ENCODE results near the gene TSC22D1. TPM values are rescaled to one million over a fixed set of nuclear protein-coding genes. Genes with fewer than 3 reads are reported as not detected.

Gene TSC22D1
- total RNA-seq, 1 experiment from 2014 or later, result 72.5 TPM

DNA sequence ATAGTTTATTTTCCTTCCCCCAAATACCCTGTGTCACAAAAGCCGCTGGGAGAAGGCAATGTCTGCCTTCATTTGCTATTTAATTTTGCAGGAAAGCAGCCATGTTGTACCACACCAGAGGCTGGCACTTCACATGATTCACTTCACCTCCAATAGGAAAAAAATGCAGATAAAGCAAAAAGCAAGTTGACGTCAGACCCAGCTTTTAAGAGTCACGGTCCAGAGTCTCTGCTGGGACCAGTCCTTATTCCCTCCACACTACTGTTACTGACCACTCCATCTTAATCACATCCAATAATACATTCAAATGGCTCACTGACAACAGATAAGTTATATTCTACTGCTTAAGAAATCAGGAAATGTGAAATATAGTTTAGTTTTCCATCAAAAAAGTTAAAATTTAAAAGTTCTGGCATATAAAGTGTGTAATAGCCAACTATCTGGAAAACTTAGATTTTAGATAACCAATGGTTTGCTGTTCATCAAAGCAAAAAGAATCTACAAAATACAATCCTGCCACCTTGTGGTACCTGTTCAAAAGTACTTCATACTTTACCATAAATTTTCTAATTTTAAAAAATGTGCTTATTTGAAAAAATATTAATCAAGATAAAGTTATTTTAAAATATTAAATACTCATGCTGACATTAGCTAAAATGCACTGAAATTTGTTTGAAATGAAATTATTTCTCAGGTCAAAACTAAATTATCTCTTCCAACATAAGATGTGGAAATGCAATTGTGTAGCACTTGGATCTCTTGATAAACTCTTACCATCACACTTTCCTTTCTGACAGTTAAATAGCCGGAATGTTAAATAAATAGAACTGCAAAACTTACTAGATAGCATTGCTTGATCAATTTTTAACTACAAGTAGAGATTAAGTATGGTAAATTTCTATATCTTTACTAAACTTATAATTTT lies 105.2 kb downstream of the TSC22D1 start:
- ChIA-PET POLR2A (interaction anchor here (0.6 kb wide), 1 partner anchor 36 kb away, joined by 5 read pairs; no protein-coding TSS in a partner anchor), CTCF (interaction anchor here (1.4 kb wide), 1 partner anchor 13 kb away, joined by 4 read pairs; no protein-coding TSS in a partner anchor)
- DNase-seq (ENCODE audit: low spot score) (no peak), ATAC-seq (no peak)
- Mint-ChIP-seq H3K27me3 (ENCODE audit: low read depth) (no peaks in the 10 kb centered on the region), H3K27ac (no peak overlapping the region), H3K9me3 (no peaks in the 10 kb centered on the region), H3K4me1 (peaks cover 26% of the 10 kb centered on the region), H3K4me3 (no peak overlapping the region), H3K36me3 (peaks cover 3% of the 10 kb centered on the region)
- TF ChIP-seq, protein P1, sequence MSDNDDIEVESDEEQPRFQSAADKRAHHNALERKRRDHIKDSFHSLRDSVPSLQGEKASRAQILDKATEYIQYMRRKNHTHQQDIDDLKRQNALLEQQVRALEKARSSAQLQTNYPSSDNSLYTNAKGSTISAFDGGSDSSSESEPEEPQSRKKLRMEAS (CRISPR knock-in tag; IDR thresholded peaks at IDR 0.05), result no peak

DNA sequence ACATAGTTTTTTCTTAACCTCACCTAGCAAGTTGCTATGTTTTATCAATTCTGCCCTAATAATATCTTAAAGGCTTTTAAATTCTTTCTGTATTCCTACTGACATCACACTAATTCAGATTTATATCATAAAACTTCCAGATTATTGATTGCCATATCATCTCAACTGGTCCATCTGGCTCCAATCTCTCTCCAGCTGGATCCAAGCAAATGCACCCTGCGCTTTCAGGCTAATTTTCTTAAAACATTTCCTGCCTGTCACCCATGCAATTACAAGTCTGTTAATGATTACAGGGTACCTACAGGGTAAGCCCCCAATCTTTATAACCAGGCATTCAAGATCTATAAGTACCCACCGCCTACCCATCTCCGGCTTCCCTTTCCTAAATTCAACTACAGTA lies 107.3 kb downstream of the TSC22D1 start:
- ATAC-seq (no peak), DNase-seq (ENCODE audit: low spot score) (no peak)
- peaks cover 3% of the 10 kb centered on the region for H3K36me3 Mint-ChIP-seq
- H3K4me1 Mint-ChIP-seq, result peaks cover 22% of the 10 kb centered on the region
- H3K27me3 Mint-ChIP-seq (ENCODE audit: low read depth), result no peaks in the 10 kb centered on the region
- TF ChIP-seq, protein P2, sequence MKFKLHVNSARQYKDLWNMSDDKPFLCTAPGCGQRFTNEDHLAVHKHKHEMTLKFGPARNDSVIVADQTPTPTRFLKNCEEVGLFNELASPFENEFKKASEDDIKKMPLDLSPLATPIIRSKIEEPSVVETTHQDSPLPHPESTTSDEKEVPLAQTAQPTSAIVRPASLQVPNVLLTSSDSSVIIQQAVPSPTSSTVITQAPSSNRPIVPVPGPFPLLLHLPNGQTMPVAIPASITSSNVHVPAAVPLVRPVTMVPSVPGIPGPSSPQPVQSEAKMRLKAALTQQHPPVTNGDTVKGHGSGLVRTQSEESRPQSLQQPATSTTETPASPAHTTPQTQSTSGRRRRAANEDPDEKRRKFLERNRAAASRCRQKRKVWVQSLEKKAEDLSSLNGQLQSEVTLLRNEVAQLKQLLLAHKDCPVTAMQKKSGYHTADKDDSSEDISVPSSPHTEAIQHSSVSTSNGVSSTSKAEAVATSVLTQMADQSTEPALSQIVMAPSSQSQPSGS (CRISPR knock-in tag; IDR thresholded peaks at IDR 0.05; ENCODE audit: borderline replicate concordance, low read depth), result no peak
- no peak for TF ChIP-seq ZBTB21 (CRISPR knock-in tag; IDR thresholded peaks at IDR 0.05; ENCODE audit: borderline replicate concordance)
- no peak for TF ChIP-seq ZNF671 (CRISPR knock-in tag; IDR thresholded peaks at IDR 0.05)
- no peak for TF ChIP-seq NR2C2 (CRISPR knock-in tag; IDR thresholded peaks at IDR 0.05)
- no peak for TF ChIP-seq GABPB1 (CRISPR knock-in tag; IDR thresholded peaks at IDR 0.05)
- no peak for TF ChIP-seq ETV6 (CRISPR knock-in tag; IDR thresholded peaks at IDR 0.05)
- TF ChIP-seq ELF4 (CRISPR knock-in tag; IDR thresholded peaks at IDR 0.05; ENCODE audit: low read depth), result no peak
- TF ChIP-seq, protein P1 (CRISPR knock-in tag; IDR thresholded peaks at IDR 0.05), result no peak
- no peak for TF ChIP-seq SOX15 (CRISPR knock-in tag; IDR thresholded peaks at IDR 0.05)
- no peak for TF ChIP-seq FOXP1 (CRISPR knock-in tag; IDR thresholded peaks at IDR 0.05; ENCODE audit: borderline replicate concordance)
- no peak for TF ChIP-seq CREM (CRISPR knock-in tag; IDR thresholded peaks at IDR 0.05)
- no peak overlapping the region for H3K27ac Mint-ChIP-seq
- ChIA-PET POLR2A (no interaction called here), CTCF (no interaction called here)
- no peaks in the 10 kb centered on the region for H3K9me3 Mint-ChIP-seq
- H3K4me3 Mint-ChIP-seq, result no peak overlapping the region

DNA sequence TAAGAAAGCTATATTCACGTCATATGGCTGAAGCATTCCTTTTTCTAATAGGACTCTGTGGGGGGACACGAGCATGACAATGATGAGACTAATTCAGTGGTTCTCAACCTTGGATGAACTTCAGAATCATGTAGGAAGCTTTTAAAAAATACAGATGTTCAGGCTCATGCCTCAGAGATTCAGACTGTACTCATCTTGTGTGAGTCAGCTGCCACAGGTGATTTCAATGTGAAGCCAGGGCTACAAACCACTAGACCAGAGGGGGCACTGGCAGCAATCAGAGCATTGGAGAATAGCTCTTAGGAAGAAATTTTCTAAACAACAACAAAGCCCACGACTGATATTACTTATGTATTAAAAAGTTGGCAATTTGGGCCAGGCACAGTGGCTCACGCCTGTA lies 110.8 kb downstream of the TSC22D1 start:
- TF ChIP-seq NFE2L1 (CRISPR knock-in tag; IDR thresholded peaks at IDR 0.05) (no peak), ZNF232 (CRISPR knock-in tag; IDR thresholded peaks at IDR 0.05) (no peak), NFATC4 (CRISPR knock-in tag; IDR thresholded peaks at IDR 0.05) (no peak)
- TF ChIP-seq, protein P3, sequence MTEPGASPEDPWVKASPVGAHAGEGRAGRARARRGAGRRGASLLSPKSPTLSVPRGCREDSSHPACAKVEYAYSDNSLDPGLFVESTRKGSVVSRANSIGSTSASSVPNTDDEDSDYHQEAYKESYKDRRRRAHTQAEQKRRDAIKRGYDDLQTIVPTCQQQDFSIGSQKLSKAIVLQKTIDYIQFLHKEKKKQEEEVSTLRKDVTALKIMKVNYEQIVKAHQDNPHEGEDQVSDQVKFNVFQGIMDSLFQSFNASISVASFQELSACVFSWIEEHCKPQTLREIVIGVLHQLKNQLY (CRISPR knock-in tag; IDR thresholded peaks at IDR 0.05), result no peak
- CTCF ChIA-PET, result interaction anchor here (0.6 to 1.1 kb wide), 3 partner anchors 10 to 30 kb away, joined by 3 to 5 read pairs (median 4); no protein-coding TSS in a partner anchor
- POLR2A ChIA-PET, result no interaction called here
- Mint-ChIP-seq H3K27me3 (ENCODE audit: low read depth) (no peaks in the 10 kb centered on the region), H3K9me3 (peaks cover 5% of the 10 kb centered on the region; the same call in 1 of the 2 replicates), H3K36me3 (peaks cover 5% of the 10 kb centered on the region), H3K4me3 (no peak overlapping the region), H3K4me1 (peaks cover 28% of the 10 kb centered on the region), H3K27ac (no peak overlapping the region)
- no peak for DNase-seq (ENCODE audit: low spot score)
- ATAC-seq, result peak; percentile 26; the same call in 1 of the 2 replicates

DNA sequence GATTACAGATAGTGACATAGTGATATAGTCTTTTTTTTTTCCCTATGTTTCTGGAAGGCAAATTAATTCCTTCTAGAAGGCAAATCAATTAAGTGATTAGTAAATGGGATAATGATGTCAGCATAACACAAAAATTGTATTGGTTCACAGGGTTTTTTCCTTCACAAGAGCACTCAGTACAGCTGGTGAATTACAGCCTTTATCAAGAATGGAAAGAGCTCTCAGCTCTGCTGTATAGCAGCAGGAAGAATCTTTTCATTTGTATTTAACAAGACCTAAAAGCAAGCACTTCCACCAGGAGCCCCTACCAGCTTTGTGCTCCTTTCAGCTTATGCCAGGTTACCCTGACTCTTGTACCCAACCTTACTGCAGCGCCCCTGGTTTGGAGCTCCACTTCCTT lies 111.7 kb downstream of the TSC22D1 start:
- no peak overlapping the region for H3K4me3 Mint-ChIP-seq
- H3K27ac Mint-ChIP-seq, result no peak overlapping the region
- no peaks in the 10 kb centered on the region for H3K27me3 Mint-ChIP-seq (ENCODE audit: low read depth)
- peaks cover 9% of the 10 kb centered on the region for H3K36me3 Mint-ChIP-seq
- DNase-seq (ENCODE audit: low spot score), result no peak
- POLR2A ChIA-PET, result interaction anchor here (1.0 kb wide), 1 partner anchor 28 kb away, joined by 3 read pairs; no protein-coding TSS in a partner anchor
- no peak for ATAC-seq
- peaks cover 5% of the 10 kb centered on the region; the same call in 1 of the 2 replicates for H3K9me3 Mint-ChIP-seq
- peaks cover 28% of the 10 kb centered on the region for H3K4me1 Mint-ChIP-seq
- CTCF ChIA-PET, result interaction anchor here (0.6 to 1.1 kb wide), 3 partner anchors 11 to 29 kb away, joined by 3 to 5 read pairs (median 4); no protein-coding TSS in a partner anchor
- TF ChIP-seq TEAD1 (CRISPR knock-in tag; IDR thresholded peaks at IDR 0.05), result no peak
- TF ChIP-seq, protein P4, sequence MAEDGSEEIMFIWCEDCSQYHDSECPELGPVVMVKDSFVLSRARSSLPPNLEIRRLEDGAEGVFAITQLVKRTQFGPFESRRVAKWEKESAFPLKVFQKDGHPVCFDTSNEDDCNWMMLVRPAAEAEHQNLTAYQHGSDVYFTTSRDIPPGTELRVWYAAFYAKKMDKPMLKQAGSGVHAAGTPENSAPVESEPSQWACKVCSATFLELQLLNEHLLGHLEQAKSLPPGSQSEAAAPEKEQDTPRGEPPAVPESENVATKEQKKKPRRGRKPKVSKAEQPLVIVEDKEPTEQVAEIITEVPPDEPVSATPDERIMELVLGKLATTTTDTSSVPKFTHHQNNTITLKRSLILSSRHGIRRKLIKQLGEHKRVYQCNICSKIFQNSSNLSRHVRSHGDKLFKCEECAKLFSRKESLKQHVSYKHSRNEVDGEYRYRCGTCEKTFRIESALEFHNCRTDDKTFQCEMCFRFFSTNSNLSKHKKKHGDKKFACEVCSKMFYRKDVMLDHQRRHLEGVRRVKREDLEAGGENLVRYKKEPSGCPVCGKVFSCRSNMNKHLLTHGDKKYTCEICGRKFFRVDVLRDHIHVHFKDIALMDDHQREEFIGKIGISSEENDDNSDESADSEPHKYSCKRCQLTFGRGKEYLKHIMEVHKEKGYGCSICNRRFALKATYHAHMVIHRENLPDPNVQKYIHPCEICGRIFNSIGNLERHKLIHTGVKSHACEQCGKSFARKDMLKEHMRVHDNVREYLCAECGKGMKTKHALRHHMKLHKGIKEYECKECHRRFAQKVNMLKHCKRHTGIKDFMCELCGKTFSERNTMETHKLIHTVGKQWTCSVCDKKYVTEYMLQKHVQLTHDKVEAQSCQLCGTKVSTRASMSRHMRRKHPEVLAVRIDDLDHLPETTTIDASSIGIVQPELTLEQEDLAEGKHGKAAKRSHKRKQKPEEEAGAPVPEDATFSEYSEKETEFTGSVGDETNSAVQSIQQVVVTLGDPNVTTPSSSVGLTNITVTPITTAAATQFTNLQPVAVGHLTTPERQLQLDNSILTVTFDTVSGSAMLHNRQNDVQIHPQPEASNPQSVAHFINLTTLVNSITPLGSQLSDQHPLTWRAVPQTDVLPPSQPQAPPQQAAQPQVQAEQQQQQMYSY (CRISPR knock-in tag; IDR thresholded peaks at IDR 0.05), result no peak
- no peak for TF ChIP-seq JUN (CRISPR knock-in tag; IDR thresholded peaks at IDR 0.05)
- TF ChIP-seq, protein P5, sequence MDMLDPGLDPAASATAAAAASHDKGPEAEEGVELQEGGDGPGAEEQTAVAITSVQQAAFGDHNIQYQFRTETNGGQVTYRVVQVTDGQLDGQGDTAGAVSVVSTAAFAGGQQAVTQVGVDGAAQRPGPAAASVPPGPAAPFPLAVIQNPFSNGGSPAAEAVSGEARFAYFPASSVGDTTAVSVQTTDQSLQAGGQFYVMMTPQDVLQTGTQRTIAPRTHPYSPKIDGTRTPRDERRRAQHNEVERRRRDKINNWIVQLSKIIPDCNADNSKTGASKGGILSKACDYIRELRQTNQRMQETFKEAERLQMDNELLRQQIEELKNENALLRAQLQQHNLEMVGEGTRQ (CRISPR knock-in tag; IDR thresholded peaks at IDR 0.05), result no peak

Data from WTC11 (cell line).